ENCODE measurements around the gene TMED10.

DNA sequence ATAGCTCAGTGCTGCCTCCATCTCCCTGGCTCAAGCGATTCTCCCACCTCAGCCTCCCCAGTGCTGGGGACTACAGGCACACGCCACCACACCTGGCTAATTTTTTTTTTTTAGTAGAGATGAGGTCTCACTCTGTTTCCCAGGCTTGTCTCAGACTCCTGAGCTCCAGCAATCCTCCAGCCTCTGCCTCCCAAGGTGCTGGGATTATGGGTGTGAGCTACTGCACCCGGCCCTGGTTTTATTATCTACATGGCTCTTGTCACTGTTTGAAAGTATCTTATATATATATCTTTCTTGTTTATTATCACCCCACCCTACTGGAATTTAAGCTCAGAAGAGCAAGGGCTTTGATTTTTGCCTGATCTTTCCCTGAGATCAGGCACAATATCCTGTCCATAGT lies 7.6 kb upstream of the TMED10 start:
- no peak for TF ChIP-seq CTCF (conservative IDR thresholded peaks at IDR 0.05; ENCODE audit: low read length)
- TF ChIP-seq EZH2phosphoT487 (IDR thresholded peaks at IDR 0.05; ENCODE audit: borderline replicate concordance, low read depth, low read length) = no peak

All from OCI-LY7 (cell line).